ENCODE results near the gene UST. TPM values are rescaled to one million over a fixed set of nuclear protein-coding genes. Genes with fewer than 3 reads are reported as not detected.

The UST gene
- total RNA-seq, 1 experiment from 2014 or later = 32.1 TPM

DNA sequence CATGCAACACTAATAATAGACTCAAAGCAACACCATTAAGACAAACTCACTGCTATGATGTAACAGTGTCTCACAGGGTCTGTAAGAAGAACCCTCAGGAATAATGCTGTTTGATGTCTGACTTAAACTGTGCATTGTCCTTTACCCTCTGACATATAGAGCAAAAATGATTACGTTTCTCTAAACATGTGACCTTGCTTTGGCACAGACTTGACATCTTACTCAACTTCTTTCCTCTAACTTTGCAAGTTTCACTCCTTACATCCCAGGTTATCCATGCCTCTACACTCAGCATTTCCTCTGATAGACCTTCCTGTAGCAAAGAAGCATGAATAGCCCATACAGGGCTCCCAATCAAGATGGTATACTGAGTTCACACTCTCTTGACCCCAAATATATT lies 252.7 kb downstream of the UST start:
- ChIA-PET POLR2A (no interaction called here), CTCF (no interaction called here)
- Mint-ChIP-seq H3K36me3 (peaks cover 61% of the 10 kb centered on the region), H3K4me3 (no peak overlapping the region), H3K9me3 (peaks cover 24% of the 10 kb centered on the region), H3K27ac (no peak overlapping the region), H3K4me1 (peaks cover 24% of the 10 kb centered on the region), H3K27me3 (ENCODE audit: low read depth) (no peaks in the 10 kb centered on the region)
- no peak for ATAC-seq
- TF ChIP-seq ZNF263 (CRISPR knock-in tag; IDR thresholded peaks at IDR 0.05; ENCODE audit: low read depth) (no peak), ELF4 (CRISPR knock-in tag; IDR thresholded peaks at IDR 0.05; ENCODE audit: low read depth) (no peak), TEAD1 (CRISPR knock-in tag; IDR thresholded peaks at IDR 0.05) (no peak), CBFB (CRISPR knock-in tag; IDR thresholded peaks at IDR 0.05; ENCODE audit: low read depth) (no peak), NFATC4 (CRISPR knock-in tag; IDR thresholded peaks at IDR 0.05) (no peak), JAZF1 (CRISPR knock-in tag; IDR thresholded peaks at IDR 0.05) (no peak), NFYB (CRISPR knock-in tag; conservative IDR thresholded peaks at IDR 0.05; ENCODE audit: low read depth) (no peak), EMX1 (CRISPR knock-in tag; IDR thresholded peaks at IDR 0.05) (no peak), MXD4 (CRISPR knock-in tag; IDR thresholded peaks at IDR 0.05; ENCODE audit: borderline replicate concordance) (no peak), NFE2L1 (CRISPR knock-in tag; IDR thresholded peaks at IDR 0.05) (no peak), SMAD4 (CRISPR knock-in tag; IDR thresholded peaks at IDR 0.05) (no peak)
- TF ChIP-seq, protein P1, sequence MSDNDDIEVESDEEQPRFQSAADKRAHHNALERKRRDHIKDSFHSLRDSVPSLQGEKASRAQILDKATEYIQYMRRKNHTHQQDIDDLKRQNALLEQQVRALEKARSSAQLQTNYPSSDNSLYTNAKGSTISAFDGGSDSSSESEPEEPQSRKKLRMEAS (CRISPR knock-in tag; IDR thresholded peaks at IDR 0.05) = no peak
- TF ChIP-seq, protein P2, sequence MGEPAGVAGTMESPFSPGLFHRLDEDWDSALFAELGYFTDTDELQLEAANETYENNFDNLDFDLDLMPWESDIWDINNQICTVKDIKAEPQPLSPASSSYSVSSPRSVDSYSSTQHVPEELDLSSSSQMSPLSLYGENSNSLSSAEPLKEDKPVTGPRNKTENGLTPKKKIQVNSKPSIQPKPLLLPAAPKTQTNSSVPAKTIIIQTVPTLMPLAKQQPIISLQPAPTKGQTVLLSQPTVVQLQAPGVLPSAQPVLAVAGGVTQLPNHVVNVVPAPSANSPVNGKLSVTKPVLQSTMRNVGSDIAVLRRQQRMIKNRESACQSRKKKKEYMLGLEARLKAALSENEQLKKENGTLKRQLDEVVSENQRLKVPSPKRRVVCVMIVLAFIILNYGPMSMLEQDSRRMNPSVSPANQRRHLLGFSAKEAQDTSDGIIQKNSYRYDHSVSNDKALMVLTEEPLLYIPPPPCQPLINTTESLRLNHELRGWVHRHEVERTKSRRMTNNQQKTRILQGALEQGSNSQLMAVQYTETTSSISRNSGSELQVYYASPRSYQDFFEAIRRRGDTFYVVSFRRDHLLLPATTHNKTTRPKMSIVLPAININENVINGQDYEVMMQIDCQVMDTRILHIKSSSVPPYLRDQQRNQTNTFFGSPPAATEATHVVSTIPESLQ (CRISPR knock-in tag; IDR thresholded peaks at IDR 0.05) = no peak
- TF ChIP-seq, protein P3, sequence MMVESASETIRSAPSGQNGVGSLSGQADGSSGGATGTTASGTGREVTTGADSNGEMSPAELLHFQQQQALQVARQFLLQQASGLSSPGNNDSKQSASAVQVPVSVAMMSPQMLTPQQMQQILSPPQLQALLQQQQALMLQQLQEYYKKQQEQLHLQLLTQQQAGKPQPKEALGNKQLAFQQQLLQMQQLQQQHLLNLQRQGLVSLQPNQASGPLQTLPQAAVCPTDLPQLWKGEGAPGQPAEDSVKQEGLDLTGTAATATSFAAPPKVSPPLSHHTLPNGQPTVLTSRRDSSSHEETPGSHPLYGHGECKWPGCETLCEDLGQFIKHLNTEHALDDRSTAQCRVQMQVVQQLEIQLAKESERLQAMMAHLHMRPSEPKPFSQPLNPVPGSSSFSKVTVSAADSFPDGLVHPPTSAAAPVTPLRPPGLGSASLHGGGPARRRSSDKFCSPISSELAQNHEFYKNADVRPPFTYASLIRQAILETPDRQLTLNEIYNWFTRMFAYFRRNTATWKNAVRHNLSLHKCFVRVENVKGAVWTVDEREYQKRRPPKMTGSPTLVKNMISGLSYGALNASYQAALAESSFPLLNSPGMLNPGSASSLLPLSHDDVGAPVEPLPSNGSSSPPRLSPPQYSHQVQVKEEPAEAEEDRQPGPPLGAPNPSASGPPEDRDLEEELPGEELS (CRISPR knock-in tag; IDR thresholded peaks at IDR 0.05) = no peak
- TF ChIP-seq, protein P4, sequence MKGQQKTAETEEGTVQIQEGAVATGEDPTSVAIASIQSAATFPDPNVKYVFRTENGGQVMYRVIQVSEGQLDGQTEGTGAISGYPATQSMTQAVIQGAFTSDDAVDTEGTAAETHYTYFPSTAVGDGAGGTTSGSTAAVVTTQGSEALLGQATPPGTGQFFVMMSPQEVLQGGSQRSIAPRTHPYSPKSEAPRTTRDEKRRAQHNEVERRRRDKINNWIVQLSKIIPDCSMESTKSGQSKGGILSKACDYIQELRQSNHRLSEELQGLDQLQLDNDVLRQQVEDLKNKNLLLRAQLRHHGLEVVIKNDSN (CRISPR knock-in tag; IDR thresholded peaks at IDR 0.05) = no peak
- TF ChIP-seq, protein P5, sequence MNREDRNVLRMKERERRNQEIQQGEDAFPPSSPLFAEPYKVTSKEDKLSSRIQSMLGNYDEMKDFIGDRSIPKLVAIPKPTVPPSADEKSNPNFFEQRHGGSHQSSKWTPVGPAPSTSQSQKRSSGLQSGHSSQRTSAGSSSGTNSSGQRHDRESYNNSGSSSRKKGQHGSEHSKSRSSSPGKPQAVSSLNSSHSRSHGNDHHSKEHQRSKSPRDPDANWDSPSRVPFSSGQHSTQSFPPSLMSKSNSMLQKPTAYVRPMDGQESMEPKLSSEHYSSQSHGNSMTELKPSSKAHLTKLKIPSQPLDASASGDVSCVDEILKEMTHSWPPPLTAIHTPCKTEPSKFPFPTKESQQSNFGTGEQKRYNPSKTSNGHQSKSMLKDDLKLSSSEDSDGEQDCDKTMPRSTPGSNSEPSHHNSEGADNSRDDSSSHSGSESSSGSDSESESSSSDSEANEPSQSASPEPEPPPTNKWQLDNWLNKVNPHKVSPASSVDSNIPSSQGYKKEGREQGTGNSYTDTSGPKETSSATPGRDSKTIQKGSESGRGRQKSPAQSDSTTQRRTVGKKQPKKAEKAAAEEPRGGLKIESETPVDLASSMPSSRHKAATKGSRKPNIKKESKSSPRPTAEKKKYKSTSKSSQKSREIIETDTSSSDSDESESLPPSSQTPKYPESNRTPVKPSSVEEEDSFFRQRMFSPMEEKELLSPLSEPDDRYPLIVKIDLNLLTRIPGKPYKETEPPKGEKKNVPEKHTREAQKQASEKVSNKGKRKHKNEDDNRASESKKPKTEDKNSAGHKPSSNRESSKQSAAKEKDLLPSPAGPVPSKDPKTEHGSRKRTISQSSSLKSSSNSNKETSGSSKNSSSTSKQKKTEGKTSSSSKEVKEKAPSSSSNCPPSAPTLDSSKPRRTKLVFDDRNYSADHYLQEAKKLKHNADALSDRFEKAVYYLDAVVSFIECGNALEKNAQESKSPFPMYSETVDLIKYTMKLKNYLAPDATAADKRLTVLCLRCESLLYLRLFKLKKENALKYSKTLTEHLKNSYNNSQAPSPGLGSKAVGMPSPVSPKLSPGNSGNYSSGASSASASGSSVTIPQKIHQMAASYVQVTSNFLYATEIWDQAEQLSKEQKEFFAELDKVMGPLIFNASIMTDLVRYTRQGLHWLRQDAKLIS (CRISPR knock-in tag; IDR thresholded peaks at IDR 0.05; ENCODE audit: borderline replicate concordance) = no peak
- TF ChIP-seq, protein P6, sequence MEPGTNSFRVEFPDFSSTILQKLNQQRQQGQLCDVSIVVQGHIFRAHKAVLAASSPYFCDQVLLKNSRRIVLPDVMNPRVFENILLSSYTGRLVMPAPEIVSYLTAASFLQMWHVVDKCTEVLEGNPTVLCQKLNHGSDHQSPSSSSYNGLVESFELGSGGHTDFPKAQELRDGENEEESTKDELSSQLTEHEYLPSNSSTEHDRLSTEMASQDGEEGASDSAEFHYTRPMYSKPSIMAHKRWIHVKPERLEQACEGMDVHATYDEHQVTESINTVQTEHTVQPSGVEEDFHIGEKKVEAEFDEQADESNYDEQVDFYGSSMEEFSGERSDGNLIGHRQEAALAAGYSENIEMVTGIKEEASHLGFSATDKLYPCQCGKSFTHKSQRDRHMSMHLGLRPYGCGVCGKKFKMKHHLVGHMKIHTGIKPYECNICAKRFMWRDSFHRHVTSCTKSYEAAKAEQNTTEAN (CRISPR knock-in tag; IDR thresholded peaks at IDR 0.05) = no peak
- TF ChIP-seq, protein P7, sequence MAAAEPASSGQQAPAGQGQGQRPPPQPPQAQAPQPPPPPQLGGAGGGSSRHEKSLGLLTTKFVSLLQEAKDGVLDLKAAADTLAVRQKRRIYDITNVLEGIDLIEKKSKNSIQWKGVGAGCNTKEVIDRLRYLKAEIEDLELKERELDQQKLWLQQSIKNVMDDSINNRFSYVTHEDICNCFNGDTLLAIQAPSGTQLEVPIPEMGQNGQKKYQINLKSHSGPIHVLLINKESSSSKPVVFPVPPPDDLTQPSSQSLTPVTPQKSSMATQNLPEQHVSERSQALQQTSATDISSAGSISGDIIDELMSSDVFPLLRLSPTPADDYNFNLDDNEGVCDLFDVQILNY (CRISPR knock-in tag; IDR thresholded peaks at IDR 0.05) = no peak
- DNase-seq (ENCODE audit: low spot score) = no peak

All from WTC11 (cell line).